NCI-H1930 (cell line): Measurements from ENCODE around the gene TMEM200C.
"Not testable (repeated sequence)": the region's sequence is repeated elsewhere in the genome, so short reads cannot be mapped to it uniquely, and the experiment has no call there.

Experiments
- DNase-seq, 2 experiments: peaks; one replicate each; lab custom pipeline; 2025; lab: John Stamatoyannopoulos, UW

TMEM200C gene

DNA sequence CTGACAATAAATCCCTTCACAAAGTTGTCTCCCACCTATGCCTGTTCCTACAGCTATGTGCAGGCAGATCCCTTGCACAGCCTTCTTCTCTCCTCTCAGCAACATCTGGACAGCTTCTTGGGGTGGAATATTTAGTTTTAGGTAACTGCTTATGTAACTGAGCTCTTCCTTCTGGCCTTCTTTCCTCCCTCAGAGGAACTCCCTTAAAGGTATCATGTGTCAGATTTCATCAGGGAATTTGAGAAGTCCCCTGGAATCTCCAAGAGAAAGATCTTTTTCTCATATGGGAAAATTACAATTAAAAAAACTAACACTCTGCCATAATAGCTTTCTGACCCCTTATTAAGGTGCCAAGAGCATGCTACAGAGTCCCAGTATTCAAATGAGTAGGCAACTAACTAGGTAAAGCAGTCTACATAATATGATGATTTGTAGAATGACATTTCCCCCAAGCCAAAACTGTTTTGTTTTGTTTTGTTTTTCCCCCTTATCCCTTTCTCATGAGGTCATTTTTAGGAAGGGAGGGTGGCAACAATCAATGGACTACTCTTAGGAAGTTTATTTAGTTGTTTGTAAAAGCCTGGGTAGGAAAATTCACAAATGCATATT, 2.4 kb downstream of the TMEM200C start:
- DNase-seq = no peak

- DNase-seq = no peak
Observed at GRCh38 chr18:5891854-5892215, 3.5 kb downstream of the TMEM200C start.

- DNase-seq = no peak
Observed at GRCh38 chr18:5891184-5891853, 4.0 kb downstream of the TMEM200C start.

DNA sequence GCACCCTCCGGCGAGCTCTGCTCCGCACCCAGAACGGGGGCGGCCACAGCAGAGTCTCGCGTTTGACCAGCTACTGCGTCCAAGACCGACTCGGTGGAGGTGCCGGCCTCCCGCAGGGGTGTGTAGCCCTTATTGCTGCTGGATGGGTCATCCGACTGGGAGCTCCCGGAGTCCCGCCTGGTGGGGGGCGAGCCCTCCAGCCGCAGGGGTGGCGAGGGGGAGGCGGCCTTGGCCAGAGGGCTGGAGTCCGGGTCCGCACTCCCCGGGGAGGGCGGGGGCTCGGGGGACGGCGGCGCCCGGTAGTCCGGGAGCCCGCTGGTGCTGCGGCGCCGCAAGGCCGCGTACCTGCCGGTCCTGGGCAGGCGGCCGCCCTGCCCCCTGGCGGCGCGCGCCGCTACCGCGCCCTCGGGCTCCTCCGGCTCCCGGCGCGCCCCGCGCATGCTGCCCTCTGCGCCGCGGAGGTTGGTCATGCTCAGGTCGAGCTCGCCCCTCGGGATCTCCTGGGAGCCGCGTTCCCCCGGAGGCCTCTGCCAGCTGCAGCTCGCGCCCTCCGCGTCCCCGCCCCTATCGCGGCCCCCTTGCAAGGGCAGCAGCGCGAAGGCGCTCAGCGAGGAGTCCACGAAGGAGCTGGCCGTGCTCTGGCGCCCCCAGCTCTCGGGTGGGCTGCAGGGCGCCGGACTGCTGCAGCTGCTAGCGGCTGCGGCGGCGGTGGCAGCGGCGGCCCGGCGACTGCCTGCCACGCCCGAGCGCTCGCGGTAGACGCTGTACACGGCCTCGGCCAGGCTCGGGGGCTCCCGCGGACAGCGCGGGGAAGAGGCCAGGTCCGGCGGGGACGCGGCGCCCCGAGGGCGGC, 4.8 kb downstream of the TMEM200C start:
- DNase-seq = no peak

DNA sequence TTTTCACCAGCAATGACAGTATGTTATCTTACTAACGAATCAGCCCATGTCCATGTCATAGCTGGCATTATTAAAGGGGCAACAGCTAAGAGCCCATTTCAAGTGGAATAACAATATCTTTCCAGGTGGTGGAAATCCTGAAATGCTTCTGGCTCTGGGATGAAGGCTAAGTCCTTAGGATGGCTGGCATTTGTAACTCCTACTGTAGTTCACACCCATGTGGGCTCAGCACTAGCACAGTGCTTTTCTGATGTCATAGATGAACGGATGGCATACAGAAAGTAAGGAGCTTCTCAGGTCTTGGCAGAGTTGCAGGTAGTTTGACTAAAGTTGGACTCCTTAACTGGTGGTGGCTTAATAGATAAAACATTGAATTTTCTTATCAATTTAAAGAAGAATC, 10.0 kb downstream of the TMEM200C start:
- no peak for DNase-seq

DNA sequence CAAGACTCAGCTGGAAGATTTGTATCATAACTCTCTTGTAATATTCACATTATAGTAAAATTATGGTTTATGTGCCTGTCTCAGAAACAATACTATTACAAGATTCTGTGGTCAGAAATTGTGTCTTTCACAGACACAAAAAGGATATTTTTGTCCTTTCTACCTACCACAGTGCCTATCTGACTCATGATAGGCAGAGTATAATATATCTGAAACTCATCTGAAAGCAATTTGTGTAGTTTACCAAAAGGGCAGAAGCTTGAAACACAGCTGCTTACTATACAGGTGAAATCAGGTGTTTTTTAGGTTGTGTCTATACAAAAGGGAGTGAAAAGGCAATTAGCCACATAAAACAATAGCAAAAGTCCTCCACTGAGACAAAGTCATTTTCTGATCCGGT, 10.9 kb downstream of the TMEM200C start:
- DNase-seq = no peak

- no peak for DNase-seq
Observed at GRCh38 chr18:5879479-5879882, 15.8 kb downstream of the TMEM200C start.

- DNase-seq = no peak
Observed at GRCh38 chr18:5876891-5877290, 18.4 kb downstream of the TMEM200C start.

DNA sequence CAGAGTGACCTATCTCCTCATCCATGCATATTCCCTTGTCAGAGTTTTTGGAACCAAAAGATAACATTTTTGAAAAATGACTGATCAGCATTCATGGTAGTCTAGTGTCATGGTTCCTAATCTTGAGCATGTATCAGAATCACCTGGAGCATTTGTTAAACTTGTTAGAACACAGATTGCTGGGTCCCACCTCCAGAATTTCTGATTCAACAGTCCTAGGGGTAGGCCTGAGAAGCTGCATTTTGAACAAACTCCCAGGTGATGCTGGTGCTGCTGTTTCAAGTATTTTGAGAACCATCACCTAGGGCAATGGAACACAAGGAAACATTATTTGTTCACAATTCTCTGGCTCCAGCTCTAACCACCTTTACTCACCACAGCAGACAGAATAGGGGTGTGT, 21.0 kb downstream of the TMEM200C start:
- DNase-seq = no peak

- no peak for DNase-seq
Observed at GRCh38 chr18:5872886-5873285, 22.4 kb downstream of the TMEM200C start.

- no peak for DNase-seq
Observed at GRCh38 chr18:5871426-5871825, 23.9 kb downstream of the TMEM200C start.

DNA sequence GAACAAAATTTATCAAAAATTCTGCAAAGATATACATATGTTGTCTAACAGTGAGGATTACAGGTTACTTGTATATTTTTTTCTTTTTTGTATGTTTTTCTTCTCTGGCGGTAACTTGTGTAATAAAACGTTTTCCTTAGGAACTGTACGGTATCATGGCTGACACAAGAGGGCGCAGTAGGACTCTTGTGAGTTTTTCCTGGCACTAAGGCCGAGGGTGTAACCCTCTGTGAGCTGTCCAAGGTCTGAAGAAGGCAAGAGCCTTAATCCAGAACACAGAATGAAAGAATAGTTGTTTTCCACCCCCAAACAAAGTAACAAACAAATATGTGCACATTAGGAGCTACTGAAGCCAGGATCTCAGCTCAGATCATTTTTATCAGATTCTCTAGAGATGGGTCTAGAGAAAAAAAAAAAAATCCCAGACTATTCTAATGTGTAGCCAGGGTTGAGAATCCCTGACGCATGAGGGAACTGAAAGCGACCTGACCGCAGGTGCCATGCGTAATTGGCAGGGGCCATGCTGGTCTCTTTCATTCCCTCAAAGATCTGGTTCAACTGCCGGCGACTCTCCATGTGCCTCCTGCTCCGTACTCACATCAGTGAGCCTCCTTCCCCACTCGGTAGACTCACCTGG, 27.0 kb downstream of the TMEM200C start:
- peak in 1 of 2 experiments; percentile 23 for DNase-seq

DNA sequence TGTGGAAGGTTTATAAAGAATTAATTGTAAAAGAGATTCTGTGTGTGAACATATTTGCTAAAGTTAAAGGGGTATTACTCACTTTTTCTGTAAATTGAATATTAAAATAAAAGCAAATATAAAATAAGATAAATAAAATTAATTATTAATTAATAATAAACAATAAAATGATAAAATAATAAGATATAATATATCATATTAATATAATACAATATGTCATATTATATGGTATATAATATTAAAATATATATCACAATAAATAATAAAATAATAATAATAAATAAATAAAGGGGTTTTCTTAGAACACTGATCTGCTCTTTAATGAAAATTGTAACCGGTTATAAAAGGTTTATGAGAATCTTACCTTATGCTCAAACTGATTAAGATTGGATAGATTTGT, 29.8 kb downstream of the TMEM200C start:
- no peak for DNase-seq

GRCh38 chr18:5862127-5862526, 33.2 kb downstream of the TMEM200C start:
- not testable (repeated sequence) for DNase-seq

DNA sequence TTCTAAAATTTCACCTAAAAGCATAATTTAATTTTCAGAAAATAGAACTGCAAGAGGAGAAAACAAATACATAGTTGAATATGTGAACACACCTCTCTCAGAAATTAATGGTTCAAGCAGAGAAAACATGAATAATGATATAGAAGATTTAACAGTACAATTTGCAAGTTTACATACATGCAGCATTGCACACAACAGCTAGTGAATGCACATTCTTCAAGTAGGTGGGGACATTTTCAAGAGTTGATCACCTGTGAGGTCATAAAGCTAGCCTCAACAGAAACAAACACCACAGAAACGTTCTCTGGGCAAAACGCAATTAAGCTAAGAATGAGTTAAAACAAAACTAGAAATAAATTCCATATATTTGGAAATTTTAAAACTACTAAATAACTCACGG, 38.1 kb downstream of the TMEM200C start:
- DNase-seq = no peak

DNA sequence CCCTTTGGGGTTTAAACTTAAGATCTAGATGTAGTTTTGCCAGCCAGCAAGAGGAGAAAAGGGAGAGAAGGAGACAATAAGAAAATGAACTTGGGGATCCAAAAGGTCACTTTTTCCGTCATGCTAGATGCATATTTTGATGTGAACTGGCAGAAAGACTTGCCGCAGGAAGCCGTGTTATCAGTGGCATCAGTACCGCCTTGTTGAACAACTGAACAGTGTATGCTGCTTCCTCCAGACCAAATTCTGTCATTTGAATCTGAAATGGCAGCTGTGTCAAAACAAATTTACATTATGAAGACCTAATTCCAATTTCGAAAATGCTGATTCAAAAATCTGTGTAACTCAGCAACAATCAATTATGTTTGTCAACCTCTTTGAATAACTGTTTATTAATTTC, 42.1 kb downstream of the TMEM200C start:
- DNase-seq = no peak

DNA sequence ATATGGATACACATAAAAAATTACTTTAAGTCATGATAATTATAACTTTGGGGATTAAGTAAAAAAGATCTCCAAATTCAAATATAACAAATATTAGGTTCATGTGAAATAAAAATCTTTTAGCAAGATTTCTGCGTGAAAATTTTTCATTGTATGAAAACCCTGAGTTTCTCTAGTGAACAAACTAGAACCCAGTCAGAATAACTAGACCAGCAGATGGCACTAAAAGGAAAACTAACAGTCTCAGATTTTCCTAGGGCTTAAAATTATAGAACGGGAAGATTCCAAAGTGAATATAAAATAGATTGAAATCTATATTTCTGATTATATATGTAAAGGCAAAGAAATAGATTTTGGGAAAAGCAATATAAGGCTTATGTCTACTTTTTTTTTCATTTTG, 43.3 kb downstream of the TMEM200C start:
- no peak for DNase-seq

DNA sequence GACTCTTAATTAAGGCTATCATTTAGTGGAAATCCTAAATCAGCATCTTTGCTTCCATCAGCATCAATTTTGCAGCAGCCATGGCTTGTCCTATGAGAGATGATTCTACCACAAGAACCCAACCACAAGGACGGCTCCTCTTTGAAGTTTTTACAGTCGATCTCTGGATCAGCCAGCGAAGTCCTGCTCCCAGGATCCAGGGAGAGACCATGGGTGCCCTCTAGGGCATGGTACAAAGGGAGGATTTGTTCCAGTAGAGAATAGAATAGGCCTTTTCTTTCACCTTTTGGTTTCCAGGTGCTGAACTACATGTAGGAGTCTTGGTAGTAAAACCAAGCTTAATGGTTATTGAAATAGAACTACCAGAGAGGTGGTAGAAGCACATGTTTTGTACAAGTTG, 52.7 kb downstream of the TMEM200C start:
- no peak for DNase-seq

DNA sequence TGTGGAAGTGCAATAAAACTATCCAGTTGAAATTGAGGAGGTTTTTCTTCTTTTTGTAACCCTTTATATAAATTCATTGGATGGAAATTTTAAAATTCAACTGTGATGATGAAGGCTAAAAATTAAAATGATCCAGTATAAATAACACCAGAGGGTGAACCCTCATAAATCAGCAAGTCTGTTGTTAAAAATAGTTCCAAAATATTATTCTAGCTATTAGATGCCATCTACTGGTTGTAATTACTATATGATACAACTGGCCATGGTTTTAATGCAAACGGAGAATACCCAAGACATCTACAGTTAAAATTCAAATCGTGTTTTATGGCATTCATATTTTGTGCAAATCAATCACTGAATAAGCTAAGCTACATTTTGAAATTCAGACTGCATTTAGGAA, 53.8 kb downstream of the TMEM200C start:
- DNase-seq = no peak

DNA sequence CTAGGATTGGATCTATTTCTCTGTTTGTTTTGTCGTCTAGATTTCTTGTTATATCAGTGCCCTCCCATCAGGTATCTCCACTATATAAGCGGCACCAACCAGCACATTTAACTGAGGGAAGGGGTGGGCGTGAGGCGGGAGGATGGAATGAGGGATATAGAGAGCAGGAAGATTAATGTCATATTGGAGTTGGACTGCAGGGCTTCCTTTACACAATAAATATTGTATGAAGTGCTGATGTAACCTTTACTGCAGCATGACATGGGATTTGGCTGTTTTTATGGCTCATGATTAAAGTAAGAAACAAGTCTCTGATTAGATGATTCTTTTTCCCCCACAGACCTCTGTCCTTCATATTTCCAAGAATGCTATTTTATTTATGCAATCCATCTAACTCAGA, 54.8 kb downstream of the TMEM200C start:
- DNase-seq = no peak

DNA sequence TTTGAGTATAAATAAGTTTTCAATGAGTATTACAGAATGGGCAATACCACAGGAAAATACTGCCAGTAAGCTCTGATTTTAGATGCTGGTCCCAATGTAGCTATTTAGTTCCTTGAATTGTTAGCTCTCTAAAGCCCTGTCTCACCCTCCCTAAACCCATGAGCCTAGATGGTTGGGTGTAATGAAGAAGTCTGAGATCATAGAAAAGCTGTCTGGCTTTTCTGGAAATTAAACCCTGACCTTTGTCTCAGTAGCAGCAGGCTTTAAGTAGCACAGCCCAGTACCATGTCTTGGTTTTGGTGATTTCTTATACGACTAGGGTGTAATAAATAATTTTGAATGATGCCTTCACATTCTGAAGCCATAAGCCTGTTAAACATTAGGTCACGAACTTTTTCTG, 55.3 kb downstream of the TMEM200C start:
- no peak for DNase-seq

GRCh38 chr18:5839102-5839501, 56.2 kb downstream of the TMEM200C start:
- no peak for DNase-seq
